GM18870 (cell line): ENCODE data around the gene KIAA1614.

Experiments
- ATAC-seq: cut with Tn5 transposase; IDR thresholded peaks from one replicate; pipeline ENCODE4 v1.9.1; 2021; ENCODE audit warnings: moderate library complexity; ENCODE audit not compliant: unreplicated experiment

The KIAA1614 gene

GRCh38 chr1:180923021-180923841 is 10.5 kb downstream of the KIAA1614 start:
- ATAC-seq: no peak

GRCh38 chr1:180923887-180924286 is 11.2 kb downstream of the KIAA1614 start:
- no peak for ATAC-seq

DNA sequence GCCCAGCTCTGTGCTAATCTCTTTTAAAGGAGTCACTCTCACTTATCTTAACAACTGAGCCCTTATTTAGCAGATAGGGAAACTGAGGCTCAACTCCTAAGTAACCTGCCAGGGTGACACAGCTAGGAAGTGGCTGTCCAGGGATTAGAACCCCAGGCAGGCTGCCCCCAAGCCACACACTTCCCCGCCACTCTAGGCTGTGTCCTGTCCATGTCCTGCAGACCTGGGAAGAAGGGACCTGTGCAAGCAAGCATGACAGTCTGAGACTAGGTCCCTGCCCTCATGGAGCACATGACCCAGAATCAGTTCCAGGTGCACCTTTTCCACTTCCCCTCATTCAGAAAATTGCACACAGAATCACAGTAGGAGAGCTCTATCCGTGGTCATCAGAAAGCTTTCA is 12.2 kb downstream of the KIAA1614 start:
- ATAC-seq: no peak

- no peak for ATAC-seq
Measured at GRCh38 chr1:180925471-180926051, 12.9 kb downstream of the KIAA1614 start.

DNA sequence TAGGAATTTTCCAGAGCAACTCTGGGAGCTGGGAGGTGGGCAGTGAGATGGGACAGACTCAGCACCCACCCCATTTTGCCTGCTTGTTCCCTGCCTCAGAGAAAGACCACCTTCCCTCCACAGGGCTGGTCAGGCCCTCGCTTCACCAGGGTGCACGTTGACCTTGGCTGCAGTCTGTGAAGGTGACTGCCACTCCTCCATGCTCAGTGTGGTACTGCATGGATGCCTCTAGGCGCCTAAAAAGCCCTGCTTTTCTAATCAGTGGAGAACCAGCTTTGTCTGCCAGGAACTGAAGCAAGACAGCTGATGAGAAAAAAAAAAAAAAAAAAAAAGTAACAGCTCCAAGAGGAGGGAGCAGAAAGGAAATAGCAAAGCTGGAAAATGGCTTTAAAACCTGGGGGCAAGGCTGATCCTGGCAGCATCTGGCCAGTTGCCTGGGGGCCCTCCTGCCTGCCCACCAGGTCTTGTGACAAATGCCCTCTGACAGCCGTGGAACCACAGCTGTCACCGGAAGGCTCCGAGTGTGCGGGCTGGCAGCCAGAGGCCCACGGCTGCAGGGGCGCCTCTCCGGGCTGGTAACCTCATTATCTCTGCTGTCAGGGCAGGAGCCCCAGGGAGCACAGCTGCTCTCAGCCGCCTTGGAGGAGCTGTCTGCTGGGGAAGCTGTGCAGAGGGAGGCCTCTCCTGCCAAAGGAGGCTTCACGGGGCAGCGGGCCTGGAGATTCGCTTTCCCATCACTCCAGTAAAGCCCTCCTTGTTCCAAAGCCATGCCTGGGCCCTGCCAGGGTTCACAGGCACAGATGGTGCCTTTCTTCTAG is 13.7 kb downstream of the KIAA1614 start:
- no peak for ATAC-seq

DNA sequence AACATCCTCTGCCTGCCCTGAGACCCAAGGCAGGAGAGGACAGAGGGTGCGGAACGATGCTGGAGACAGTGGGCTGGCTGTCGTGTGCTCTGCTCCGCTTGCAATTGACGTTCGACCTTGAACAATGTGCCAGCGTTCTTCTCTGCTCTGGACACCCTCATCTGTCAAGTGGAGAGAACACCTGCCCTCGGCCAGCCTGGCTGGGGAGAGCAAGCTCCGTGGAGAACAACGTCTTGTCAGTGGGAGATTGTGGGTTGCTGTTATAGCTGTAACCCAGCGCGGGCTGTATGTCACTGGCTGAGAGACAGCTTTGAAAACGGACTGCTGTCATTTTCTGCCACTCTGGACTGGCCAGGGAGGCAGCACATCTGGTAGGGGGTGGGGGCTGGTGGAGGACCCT is 14.7 kb downstream of the KIAA1614 start:
- ATAC-seq: no peak

DNA sequence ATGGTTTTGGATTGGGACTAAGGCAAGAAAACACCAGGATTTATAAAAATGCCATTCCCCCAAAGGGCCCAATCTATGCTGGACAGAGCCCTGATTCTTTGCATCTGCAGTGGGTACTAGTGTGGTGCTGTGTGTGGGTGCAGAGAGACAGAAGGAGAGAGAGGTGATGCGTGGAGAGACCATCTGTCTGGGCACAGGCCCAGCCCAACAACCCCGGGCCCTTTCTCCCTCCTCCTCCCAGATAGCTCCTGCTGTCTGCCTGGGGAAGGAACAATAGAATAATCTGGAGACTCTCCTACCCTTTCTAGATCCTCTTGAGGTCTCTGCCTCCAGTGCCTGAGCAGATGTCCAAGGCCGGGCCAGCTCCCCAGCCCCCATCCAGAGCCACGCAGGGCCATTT is 15.1 kb downstream of the KIAA1614 start:
- no peak for ATAC-seq

- no peak for ATAC-seq
Measured at GRCh38 chr1:180928331-180929230, 15.9 kb downstream of the KIAA1614 start.

DNA sequence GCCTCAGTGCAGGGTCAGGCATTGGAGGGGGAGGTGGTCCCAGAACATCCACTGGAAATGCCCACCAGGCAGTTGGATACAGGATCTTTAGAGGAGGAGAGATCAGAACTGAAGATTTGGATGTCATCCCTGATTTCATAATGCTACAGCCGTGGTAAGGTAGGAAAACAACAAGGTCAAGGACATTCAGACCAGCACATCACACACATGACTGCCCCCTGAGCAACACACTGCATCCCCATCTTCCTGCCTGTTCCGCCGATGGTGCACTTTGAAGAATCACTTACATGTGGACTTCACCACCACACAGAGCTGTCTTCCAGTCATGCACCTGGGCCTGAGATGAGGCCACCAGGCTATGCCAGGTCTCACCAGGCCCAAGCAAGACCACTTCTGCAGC is 16.7 kb downstream of the KIAA1614 start:
- ATAC-seq: no peak

- ATAC-seq: no peak
Measured at GRCh38 chr1:180930687-180931086, 18.0 kb downstream of the KIAA1614 start.

DNA sequence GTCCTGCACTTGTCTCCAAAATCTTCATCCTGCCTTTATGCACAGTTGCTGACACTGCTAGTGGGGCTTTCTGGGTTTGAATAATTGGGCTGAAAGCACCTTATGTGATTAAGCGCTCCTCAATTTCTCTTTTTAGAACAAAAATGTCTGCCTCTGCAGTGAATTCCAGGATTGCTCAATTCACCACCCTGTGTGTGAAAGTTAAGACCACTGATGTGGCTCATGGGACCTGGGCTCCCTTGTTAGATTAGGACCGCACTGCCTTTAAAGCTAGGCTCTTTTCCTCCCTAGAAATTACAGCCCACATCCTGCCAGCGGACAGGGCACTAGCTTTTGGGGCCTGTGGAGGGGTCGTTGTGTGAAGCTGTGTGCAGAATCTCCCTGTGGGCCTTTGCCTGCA is 18.8 kb downstream of the KIAA1614 start:
- no peak for ATAC-seq

DNA sequence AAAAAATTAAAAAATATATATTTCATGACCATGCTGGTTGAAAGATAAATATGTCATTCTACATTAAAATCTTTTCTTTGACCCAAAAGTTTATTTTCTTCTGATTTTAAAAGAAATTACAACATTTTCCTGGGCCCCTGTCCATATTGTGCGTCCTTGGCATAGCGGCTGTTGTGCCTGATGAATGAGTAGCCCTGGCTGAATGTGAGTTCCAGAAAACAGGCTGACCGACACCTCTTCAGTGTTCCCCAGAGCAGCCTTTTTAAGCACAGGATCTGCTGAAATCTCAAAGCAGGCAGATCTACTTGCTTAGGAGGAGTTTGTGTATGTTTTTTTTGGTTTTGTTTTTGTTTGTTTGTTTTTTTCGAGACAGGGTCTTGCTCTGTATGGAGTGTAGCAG is 19.7 kb downstream of the KIAA1614 start:
- no peak for ATAC-seq

GRCh38 chr1:180933141-180933540 is 20.4 kb downstream of the KIAA1614 start:
- ATAC-seq: no peak

- no peak for ATAC-seq
Measured at GRCh38 chr1:180934563-180934962, 21.9 kb downstream of the KIAA1614 start.

DNA sequence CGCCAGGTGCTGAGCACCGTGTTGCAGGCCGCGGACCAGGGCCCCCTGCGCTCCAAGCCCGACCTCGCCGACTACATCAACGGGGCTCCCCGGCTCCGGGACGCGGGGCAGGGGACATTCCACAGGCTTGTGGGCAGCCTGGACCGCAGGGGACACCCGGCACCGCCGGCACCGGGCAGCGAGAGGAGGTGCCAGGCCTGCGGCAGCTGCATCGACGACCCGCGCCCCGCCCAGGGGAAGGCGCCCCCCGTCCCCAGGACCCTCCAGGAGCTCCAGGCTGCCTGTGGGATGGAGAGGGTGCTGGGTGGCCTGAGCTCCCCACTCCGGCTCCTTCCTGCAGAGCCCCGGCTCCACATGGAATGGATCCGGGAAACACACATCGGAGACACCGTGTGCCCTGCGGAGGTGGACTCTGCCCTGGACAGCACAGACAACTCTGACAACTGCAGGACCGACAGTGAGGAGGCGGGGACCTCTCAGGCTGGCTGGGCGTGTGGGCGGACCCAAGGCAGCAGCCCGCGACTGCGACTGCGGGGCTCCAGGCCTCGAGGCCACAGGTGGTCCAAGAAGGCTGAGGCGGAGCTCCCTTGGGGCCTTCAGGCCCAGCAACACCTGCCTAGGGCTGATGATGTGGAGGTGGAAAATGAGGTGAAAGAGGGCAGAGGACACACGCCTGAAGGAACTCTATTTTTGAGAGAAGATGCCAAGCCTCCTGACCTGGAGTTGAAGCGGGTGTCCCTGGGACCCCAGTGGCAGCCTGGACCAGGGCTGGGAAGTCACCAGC is 22.8 kb downstream of the KIAA1614 start:
- no peak for ATAC-seq

- no peak for ATAC-seq
Measured at GRCh38 chr1:180936110-180937011, 23.7 kb downstream of the KIAA1614 start.

GRCh38 chr1:180937012-180937372 is 24.3 kb downstream of the KIAA1614 start:
- no peak for ATAC-seq

DNA sequence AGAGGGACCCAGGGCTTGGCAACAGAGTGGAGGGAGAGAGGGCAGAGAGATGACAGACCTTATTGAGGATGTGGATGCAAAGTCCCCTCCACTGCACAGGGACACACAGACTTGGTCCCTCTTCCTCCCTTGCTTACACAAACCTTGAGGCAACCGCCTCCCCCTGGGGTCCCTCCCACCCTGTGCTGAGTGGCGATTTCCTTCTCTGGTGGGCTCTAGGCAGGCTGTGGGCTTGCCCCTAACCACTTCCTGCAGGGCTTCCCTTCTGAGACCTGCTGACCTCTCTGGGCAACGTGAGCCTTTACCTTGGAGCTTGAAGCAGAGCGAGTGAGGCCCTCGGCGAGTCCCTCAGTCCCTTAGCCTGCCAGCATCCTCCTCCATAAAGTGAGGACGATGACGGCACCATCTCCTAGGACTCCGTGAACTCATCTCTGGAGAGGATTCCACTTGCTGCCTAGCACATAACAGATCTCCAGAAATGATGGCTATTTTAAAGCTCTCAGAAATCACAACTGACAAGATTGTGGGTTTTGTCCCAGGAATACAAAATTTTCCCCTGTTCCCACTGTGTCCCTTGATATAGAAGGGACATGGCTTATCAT is 25.0 kb downstream of the KIAA1614 start:
- no peak for ATAC-seq
